ENCODE data around the gene OGFOD1.

The OGFOD1 gene

DNA sequence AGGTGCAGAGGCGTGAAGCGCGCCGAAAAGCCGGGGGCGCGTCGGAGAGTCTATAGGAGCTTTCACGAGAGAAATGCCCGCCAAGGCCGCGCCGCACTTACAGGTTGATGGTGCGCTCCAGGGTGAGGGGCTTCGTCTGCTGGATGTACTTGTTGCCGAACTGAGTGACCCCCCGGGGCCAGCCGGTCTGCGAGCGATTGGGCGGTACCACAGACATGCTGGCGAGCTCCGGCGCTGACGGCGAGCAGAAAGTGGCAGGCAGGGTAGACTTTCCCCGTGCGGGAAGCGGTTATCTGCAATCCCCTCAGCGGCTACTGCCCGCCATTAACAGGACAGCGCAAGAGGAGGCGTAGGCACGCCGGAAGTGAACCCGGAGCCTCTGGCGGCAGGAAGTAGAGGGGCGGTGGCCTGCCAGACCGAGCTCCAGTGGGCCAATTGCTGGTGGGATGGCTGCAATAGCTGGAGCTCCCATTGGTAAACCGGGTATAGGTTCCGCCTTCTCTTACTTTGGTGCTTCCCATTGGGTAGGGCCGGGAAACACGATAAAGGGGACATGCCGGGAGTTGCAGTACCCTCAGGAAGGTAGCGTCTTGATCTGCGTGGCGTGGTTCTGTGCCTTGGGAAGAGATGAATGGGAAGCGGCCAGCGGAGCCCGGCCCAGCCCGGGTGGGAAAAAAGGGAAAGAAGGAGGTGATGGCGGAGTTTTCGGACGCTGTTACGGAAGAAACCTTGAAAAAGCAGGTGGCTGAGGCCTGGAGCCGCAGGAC, at the start of gene OGFOD1, which contains the start of gene NUDT21:
Gene OGFOD1 (plus strand): TSS at position 569 of the 767 bp plus-strand sequence. CDS start 59 bp downstream, at position 628.
Gene NUDT21 (minus strand): TSS at position 347 of the 767 bp plus-strand sequence. CDS start 130 bp downstream, at position 217.
- FAIRE-seq: peak; percentile 97

DNA sequence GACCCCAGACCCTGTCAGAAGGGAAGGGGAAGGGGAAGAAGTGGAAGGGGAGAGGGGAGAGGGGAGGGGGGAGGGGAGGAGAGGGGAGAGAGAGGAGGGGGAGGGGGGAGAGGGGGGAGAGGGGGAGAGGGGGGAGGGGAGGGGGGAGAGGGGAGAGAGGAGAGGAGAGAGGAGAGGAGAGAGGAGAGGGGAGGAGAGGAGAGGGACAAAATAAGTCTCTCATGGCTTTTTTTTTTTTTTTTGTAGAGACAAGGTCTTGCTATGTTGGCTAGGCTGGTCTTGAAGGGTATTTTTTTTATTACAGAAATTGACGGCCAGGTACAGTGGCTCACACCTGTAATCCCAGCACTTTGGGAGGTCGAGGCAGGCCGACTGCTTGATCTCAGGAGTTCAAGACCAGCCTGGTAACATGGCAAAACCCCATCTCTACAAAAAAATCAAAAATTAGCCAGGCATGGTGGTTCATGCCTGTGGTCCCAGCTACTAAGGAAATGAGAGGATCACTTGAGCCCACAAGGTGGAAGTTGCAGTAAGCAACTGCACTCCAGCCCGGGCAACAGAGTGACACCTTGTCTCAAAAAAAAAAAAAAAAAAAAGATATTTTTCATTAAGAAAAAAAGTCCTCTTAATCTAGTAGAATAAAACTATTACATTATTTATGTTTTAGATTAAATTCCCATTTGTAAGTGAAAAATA, 45.2 kb upstream of the OGFOD1 start:
- FAIRE-seq: no peak

DNA sequence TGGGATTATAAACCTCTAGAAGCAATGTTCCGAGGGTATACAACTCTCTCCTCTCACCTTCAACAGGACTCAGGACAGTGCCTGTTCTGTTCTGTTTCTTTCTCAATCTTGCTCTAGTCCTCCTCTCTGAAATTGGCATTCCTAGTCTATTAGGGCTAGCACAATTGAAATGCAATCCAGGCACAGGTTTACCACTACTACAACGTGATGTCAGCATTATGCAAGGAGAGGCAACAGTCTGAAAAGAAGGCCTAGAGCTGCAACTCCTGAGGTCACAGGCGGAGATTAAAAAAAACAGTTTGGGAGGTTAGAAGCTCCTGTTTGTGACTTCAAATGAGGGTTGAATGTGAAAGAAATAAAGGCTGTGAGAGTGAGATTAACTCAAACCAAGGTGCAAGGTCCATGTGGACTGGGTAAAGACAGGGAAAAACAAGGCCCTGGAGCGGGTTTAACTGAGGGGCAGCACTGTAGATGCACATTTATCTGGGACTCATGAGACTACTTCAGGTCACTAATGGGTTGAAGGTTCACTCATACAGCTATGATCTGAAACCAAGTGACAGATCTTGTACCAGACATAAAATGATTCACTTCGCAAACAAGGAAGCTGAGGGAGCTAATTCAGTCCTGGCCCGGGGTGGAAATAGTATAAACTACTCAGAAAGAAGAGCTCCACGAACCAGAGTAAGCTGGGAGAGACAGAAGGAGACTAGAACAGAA, 42.8 kb upstream of the OGFOD1 start:
- no peak for FAIRE-seq

DNA sequence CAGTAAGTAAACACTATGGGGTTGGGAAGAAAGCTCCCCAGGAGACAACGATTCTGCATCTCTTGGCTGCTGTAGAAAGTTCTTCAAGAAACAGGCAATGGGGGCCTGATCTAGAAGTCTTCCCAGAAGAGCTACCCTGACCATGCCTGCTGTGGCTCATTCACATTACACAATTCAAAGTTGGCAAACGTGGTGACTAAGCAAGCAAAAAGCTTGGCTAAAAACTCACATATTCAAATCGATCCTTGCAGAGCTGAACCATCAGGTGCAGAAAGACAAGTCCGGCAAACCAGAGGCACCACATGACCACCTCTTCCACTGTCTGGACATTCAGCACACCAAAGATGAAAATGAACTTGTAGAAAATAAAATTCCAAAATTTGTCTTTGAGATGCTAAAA, 42.2 kb upstream of the OGFOD1 start:
- FAIRE-seq: no peak

DNA sequence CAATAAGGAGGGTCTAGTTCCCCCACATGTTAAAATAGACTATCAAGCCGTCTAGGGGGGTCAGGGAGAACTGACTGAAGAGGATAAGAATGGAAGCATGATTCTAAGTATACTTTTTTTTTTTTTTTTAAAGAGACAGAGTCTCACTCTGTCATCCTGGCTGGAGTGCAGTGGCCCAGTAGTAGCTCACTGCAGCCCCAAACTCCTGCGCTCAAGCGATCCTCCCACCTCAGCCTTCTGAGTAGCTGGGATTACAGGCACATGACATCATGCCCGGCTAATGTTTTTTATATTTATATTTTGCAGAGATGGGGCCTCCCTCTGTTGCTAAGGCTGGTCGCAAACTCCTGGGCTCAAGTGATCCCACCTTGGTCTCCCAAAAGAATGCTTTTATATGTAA, 40.2 kb upstream of the OGFOD1 start:
- FAIRE-seq: no peak

DNA sequence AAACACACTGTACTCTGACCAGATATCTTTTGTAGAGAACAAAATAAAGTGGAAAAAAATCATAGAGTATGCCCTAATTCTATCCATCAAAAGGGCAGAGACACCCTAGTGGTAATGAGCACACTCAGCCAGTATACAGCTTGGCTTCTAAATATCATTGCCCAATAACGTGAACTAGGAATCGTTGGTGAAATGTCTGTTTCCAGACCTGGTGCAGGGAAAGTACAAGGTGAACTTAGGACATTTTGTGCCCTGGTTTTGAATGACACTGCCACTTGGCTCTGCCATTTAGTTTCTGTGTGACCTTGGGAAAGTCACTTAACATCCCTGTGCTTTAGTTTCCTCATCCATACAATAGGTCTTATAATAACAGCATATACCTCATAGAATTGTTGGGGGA, 39.7 kb upstream of the OGFOD1 start:
- no peak for FAIRE-seq

DNA sequence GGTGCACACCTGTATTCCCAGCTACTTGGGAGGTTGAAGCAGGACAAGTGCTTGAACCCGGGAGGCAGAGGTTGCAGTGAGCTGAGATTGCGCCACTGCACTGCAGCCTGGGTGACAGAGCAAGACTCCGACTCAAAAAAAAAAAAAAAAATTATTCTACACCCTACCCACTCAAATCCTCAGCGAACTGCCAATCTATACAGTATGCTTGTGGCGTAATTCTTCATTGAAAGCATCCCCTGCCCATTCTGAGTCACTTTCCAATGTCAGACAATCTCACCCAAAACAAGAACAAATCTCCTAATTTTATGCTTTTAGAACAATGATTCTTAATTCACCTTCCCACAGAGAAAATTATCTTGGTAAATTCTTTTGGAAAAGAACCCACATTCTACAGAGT, 38.0 kb upstream of the OGFOD1 start:
- FAIRE-seq: no peak

DNA sequence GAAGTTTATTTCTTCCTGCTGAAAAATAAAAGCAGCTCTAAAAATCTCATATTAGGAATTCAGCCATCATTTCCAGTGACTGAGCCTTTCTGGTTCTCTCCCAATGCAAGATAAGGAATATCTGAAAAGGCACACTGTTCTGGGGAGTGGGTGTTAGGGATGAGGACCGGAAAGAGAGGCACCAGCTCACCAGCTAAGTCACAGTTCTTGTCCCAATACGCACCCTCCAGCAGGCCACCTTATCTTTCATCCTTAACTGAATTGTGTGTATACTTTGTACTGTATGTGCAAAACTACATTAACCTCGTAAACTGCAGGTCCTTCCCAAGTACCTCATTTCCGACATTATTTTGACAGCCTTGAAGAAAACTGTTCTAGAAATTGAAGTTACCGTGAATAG, 37.0 kb upstream of the OGFOD1 start:
- no peak for FAIRE-seq

DNA sequence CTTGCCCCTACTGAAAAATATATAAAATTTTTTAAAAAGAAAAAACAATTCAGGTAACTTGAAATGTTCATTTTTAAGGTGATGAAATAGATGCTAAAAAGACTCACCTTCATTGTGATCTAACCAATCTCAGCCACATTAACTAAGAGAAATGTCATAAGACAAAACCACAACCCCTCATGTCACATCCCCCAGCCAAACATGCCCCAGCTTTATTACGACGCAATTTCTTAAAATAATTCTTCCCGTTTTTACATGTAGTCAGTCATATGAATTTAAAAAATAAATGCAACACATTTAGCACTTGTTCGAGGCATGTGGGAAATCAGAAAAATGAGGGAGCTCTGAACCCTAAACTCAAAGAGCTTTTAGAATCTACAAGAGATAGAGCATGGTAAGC, 35.5 kb upstream of the OGFOD1 start:
- FAIRE-seq: no peak

DNA sequence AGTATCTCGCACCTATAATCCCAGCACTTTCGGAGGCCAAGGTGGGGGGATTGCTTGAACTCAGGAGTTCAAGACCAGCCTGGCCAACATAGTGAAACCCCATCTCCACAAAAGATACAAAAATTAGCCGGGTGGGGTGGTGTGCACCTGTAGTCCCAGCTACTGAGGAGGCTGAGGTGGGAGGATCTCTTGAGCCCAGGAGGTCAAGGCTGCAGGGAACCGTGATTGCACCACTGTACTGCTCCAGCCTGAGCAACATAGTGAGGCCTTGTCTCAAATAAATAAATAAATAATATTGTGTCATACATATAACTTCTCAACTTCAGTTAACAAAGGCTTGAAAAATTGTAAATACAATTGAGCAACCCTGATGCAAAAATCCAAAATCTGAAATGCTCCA, 34.2 kb upstream of the OGFOD1 start:
- no peak for FAIRE-seq

DNA sequence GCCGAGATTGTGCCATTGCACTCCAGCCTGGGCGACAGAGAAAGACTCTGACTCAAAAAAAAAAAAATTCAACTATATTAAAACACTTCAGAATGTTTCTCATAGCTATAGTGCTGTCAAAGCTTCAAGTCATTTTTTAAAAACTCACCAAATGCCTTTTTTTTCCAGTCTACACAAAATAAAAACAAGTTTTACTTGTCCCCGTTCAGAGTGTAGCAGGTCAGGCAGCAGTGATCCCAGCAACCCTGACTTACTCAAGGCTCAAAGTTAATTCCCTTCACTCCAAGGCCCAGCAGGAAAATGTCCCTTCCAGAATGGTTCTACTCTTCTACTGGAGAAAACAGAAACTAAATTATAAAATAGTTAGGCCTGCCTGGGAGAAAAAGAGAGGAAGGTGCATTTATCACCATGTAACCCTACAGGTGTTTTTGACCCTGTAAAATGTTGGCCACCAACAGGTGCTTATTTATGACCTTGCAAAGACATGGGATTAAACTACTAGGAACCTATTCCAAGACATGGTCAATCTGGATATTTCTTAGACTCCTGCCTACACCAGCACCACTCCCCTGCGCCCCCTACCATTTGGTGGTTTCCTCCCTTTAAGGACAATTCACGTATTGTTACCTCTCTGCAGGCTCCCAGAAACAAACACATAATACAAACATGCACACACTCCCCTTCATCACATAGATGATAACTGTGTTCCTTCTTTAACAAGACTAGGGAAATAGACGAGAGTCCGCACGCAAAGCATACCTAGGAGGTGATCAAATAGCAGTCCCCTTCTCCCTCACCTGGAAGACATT, 31.4 kb upstream of the OGFOD1 start:
- FAIRE-seq: no peak

DNA sequence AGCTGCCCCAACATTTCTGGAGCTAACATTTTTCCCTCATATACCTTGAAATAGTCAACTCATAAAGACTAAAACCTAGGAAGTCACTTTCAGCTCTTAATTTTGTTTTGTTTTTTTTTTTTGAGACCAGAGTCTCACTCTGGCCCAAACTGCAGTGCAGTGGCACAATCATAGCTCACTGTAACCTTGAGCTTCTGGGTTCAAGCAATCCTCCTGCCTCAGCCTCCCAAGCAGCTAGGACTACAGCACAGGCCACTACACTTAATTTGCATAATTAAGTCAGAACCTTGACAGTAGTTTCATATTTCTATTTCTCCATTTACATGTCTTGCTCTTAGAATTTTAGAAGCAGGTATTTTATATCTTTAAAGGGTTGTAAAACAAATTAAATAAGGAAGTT, 30.7 kb upstream of the OGFOD1 start:
- no peak for FAIRE-seq

DNA sequence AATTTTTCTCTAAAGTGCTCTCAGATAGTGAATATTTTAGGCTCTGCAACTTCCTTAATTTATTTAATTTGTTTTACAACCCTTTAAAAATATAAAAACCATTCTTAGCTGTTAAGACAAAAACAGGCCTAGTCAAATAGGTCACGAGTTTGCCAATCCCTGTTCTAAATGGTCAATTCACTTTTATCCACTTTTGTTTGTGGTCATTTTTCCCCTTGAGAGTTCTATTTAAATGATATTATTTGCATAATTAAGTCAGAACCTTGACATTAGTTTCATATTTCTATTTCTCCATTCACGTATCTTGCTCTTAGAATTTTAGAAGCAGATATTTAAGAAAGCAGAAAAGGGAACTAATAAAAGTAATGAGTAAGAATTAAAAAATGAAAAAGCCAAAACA, 30.0 kb upstream of the OGFOD1 start:
- peak; percentile 31 for FAIRE-seq

DNA sequence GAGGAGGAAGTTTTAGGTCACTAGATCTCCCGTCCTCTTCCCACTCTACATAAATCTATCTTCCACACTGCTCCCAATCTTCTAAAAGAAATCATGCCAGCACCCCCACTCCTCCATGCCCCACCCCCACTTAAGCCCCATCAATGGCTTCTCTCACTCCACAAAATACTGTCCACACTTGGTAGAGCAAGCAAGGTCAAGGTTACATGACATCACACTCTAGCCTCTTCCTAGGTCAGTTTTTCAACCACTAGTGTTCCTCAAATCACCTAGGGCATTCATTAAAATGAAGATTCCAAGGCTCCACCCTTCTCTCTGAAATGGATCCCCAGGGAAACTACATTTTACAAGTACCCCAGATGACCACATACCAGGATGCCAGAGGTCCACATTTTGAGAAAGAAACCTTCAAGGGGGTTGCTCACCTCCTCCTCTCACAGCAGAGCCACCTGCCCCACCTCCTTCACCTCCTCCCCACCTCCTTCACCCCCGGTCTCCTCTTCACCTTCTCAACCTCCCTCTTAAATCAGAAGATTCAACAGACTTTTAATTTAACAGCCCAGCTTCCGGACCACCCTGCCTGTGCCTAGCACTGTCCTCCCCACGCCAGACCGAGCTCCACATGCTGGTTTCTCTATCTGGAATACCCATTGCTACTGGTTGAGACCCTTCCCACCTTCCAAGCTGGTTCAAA, 29.2 kb upstream of the OGFOD1 start:
- no peak for FAIRE-seq

DNA sequence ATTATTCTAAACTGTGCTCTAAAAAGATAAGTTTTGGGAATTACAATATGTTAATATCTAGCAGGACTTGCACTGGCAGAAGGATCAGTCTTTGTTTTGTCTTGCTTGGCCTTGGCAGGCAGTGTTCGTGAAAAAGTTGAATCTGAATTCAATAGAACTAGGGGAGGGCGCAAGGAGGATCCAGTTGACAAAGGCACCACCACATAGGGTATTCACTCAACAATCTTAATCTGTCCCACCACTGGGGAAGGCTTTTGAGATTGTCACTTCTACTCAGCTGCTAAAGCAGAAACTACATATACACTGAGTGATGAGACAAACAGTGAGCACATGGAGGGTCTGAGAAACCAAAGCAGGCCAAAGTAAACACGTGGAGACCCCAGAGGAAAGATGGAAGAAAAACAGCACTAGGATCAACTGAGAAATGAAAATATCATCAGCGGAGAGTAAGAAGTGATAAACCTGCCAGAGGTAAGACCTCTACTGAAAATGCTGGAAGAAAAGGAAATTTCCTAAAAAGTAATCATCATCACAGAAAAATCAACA, 28.4 kb upstream of the OGFOD1 start:
- no peak for FAIRE-seq

DNA sequence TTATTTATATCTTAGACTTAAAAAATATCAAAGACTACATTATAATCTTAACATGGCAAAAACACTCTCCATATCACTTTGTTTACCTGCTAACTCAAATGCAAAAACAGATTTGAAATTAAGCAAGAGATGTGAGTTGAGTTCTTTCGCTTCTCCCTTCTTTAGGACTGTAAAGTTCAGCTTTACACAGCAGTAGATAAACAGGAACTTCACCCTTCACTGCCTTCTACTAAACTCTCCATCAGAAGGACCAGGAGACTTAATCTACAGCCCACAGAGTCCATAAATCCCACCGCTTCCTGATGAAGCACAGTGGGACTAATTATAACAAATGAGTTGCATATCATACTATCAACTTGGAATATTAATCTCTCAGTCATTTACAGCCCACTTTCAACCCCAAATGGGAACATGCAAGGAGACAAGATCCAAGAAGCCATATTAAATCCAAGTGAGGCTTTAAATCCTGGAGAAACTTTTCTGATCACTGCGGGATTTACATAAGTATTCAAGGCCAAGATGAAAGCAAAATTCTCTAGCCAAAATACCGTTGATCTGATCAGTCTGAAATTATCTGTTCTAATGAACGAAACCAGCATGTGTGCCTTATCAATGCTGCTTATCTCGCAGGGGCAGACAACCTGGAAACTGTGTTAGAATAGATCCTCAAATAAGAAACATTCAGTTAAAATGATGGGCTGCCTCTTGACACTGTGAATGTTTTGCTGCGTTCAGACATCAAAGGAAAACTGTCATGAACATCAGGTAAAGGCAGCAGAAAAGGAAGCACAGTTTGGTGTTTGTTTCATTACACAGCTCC, 27.6 kb upstream of the OGFOD1 start:
- no peak for FAIRE-seq

DNA sequence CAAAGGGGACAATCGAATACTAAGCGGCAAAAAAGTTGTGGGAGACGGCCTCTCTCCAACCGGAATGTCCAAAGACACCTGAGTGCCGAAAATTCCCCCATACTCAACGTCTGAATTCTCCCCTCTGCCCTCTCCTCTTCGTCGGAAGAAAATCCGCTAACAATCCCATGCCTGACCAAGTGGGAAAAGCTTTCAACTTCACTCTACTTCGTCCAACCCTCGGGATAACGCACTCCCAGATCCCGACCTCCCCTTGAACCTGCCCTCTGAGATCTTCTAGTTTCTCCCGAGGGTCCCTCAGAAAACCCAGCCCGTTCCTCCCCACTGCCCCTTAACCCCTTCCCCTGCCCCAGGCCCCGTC, 27.0 kb upstream of the OGFOD1 start:
- FAIRE-seq: no peak

DNA sequence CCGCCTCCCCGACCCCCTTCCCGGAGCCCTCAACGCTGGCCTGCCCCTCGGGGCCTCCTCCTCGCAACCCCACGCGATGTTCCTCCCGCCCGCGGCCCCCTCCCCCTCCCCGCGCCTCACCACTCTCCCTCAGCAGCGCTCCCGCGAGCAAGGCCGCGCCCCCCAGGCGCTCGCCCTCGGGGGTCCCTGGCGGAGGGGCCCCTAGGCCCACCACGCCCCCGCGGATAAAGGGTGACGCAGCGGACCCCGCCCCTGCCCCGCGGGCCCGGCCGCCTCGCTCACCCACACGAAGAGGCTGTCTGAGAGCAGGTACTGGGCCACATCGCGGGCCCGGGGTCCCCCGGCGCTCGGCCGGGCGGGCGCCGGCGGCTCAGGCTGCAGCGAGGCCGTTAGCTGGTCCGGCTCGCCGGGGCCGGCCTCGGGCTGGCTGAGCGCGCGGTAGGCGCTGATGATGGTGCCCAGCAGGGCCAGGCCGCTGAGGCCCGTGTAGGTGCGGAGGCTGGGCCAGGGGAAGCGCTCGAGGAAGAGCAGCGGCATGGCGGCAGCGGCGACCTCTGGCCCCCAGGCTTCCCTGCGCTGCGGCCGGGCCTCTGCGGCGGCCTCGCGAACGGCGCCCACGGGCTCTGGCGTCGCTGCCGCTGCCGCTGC, 26.4 kb upstream of the OGFOD1 start:
- FAIRE-seq: no peak

DNA sequence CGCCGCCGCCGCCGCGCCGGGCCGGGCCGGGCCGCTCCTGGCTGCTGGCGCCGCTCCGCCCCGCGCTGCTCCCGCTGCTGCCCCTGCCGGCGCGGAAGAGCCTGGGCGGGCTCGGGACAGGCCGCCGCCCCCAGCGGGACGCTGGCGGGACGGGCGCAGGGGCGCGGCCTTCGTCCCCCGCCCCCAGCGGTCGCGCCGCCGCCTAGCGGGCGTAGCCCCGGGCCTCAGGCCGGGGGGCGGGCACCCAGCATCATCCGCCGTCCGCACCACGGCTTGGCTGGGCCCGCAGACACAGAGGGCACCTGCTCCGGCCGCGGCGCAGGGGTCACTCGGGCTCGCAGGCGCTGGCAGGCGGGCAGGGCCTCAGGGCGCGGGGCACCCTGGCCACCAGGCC, 25.9 kb upstream of the OGFOD1 start, which contains the start of gene AMFR:
Gene AMFR (minus strand): TSS at position 107 of the 394 bp plus-strand sequence. CDS start 218 bp downstream, outside the sequence.
- FAIRE-seq: no peak

DNA sequence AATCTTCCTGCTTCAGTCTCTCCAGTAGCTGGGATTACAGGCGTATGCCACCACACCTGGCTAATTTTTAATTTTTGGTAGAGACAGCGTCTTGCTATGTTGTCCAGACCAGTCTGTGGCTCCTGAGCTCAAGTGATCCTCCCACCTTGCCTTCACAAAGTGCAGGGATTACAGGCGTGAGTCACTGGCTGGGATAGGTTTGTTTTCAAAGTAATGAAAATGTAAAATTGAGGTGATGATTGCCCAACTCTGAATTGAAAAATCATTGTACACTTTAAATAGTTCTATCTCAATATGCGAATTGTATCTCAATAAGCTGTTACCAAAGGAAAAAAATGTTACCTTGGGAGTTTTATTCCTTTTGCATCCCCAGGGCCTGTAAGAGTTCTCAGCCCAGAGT, 24.8 kb upstream of the OGFOD1 start:
- FAIRE-seq: no peak

Measured in endometrium (tissue), 2 donors.